HepG2 (cell line): ENCODE measurements around the gene TRIM59. TPM values are rescaled to one million over a fixed set of nuclear protein-coding genes. Genes with fewer than 3 reads are reported as not detected.

Source experiments
- ATAC-seq: fragments of 200-7000 bp; cut with Tn5 transposase; 3 replicates; pipeline ENCODE4 v1.9.1; 2020; ENCODE audit warnings: mild to moderate bottlenecking, moderate library complexity
- BruUV-seq: library from RNA; stranded (reverse); fragments of 400-500 nt; replicated peaks from 2 replicates; lab custom pipeline; 2021; lab: Mats Ljungman, UMichigan
- CTCF ChIA-PET: fragments of 300-600 bp; formaldehyde crosslinking; extraction: SDS; loops from one replicate; lab custom pipeline; 2021; ENCODE audit warnings: low total read pairs, inconsistent platforms, low intra/inter-chr PET ratio; lab: Yijun Ruan, JAX
- POLR2A ChIA-PET: fragments of 350-600 bp; sonication (Branson Sonifier 250); formaldehyde crosslinking; loops from one replicate; lab custom pipeline; 2020; ENCODE audit warnings: antibody characterized with exemption, inconsistent platforms; lab: Yijun Ruan, JAX
- DNase-seq: peaks from one replicate; pipeline ENCODE4 v3.0.0-alpha.2; 2015; ENCODE audit warnings: low spot score
- FAIRE-seq: peaks from 3 replicates; lab custom pipeline; 2011; peaks lifted over from hg19 to GRCh38; lab: Jason Lieb, UNC
- H2AFZ ChIP-seq: one replicate; pipeline ENCODE4 v1.6.1; 2011; ENCODE audit warnings: low read length, inconsistent platforms
- H3K27ac ChIP-seq: fragments of 300-600 bp; 3 replicates; pipeline ENCODE4 v1.8.0; 2011; ENCODE audit warnings: mixed run types, mild to moderate bottlenecking, mixed read lengths, low read length, inconsistent platforms; ENCODE audit not compliant: insufficient read depth; ENCODE audit errors: extremely low read length
- H3K27me3 ChIP-seq, 2 experiments: fragments of 200-600 bp in 1 of 2; 2 replicates in 1 of 2; 3 replicates in 1 of 2; pipeline versions ENCODE4 v1.6.0 to v1.8.0; 2011; ENCODE audit warnings: low read length in 2 of 2, mild to moderate bottlenecking in 2 of 2, moderate library complexity in 2 of 2, inconsistent platforms in 1 of 2; ENCODE audit not compliant: insufficient read depth in 2 of 2, control insufficient read depth in 1 of 2
- H3K36me3 ChIP-seq, 2 experiments: fragments of 200-600 bp in 1 of 2; replicated peaks in 1 of 2; 2 replicates in 1 of 2; 3 replicates in 1 of 2; pipeline versions ENCODE4 v1.5.1 to v1.8.0; 2011; ENCODE audit warnings: low read length in 2 of 2, inconsistent platforms in 1 of 2; ENCODE audit not compliant: insufficient read depth in 2 of 2, control insufficient read depth in 1 of 2
- H3K4me1 ChIP-seq: 2 replicates; pipeline ENCODE4 v1.5.1; 2012; ENCODE audit warnings: low read length, inconsistent platforms; ENCODE audit not compliant: insufficient read depth
- H3K4me2 ChIP-seq: 2 replicates; pipeline ENCODE4 v1.6.0; 2011; ENCODE audit warnings: low read depth, low read length, inconsistent platforms
- H3K4me3 ChIP-seq, 3 experiments: fragments of 200-600 bp in 1 of 3; sonication (generic), shearing (Covaris generic) in 1 of 3; replicated peaks in 1 of 3; 2 replicates each; pipeline ENCODE4 v1.5.1; 2011 to 2016; ENCODE audit warnings: low read length in 3 of 3, inconsistent platforms in 2 of 3, low read depth in 2 of 3, mild to moderate bottlenecking in 2 of 3, control low read depth in 1 of 3, mixed read lengths in 1 of 3; ENCODE audit not compliant: insufficient read depth in 1 of 3
- H3K79me2 ChIP-seq: one replicate; pipeline ENCODE4 v1.6.1; 2011; ENCODE audit warnings: low read length, inconsistent platforms; ENCODE audit not compliant: insufficient read depth
- H3K9ac ChIP-seq: 2 replicates; pipeline ENCODE4 v1.6.0; 2011; ENCODE audit warnings: mild to moderate bottlenecking, low read depth, low read length, inconsistent platforms; ENCODE audit not compliant: insufficient read depth
- H3K9me3 ChIP-seq: 2 replicates; pipeline ENCODE4 v1.5.1; 2012; ENCODE audit warnings: mild to moderate bottlenecking, low read length
- H4K20me1 ChIP-seq: 2 replicates; pipeline ENCODE4 v1.6.0; 2011; ENCODE audit warnings: inconsistent platforms, mild to moderate bottlenecking, low read length, moderate library complexity; ENCODE audit not compliant: insufficient read depth
- FOXK1 ChIP-seq: sonication (generic); formaldehyde crosslinking; IDR thresholded peaks from 2 replicates; pipeline ENCODE4 v1.4.0; 2020; ENCODE audit warnings: low read depth, missing genetic modification reagents, borderline replicate concordance
- HINFP ChIP-seq: sonication (generic); formaldehyde crosslinking; IDR thresholded peaks from 2 replicates; pipeline ENCODE4 v1.4.0; 2020; ENCODE audit warnings: low read depth, mild to moderate bottlenecking, missing genetic modification reagents
- IKZF1 ChIP-seq: fragments of 450-650 bp; IDR thresholded peaks from 2 replicates; pipeline ENCODE4 v1.7.1; 2016
- IRF1 ChIP-seq: sonication (generic); formaldehyde crosslinking; IDR thresholded peaks from 2 replicates; pipeline ENCODE4 v1.4.0; 2020; ENCODE audit warnings: low read depth, mild to moderate bottlenecking, missing genetic modification reagents
- KDM5A ChIP-seq: fragments of 200-600 bp; sonication (generic); IDR thresholded peaks from 2 replicates; pipeline ENCODE4 v1.7.0; 2018; ENCODE audit warnings: antibody characterized with exemption, mild to moderate bottlenecking, low read length, borderline replicate concordance
- MLLT10 ChIP-seq: sonication (generic); formaldehyde crosslinking; IDR thresholded peaks from 2 replicates; pipeline ENCODE4 v1.4.0; 2020; ENCODE audit warnings: missing genetic modification reagents
- SALL2 ChIP-seq: sonication (generic); formaldehyde crosslinking; IDR thresholded peaks from 2 replicates; pipeline ENCODE4 v1.8.1; 2023; ENCODE audit warnings: mild to moderate bottlenecking, missing genetic modification reagents, inconsistent platforms
- SMARCC2 ChIP-seq: fragments of 450-650 bp; IDR thresholded peaks from 2 replicates; pipeline ENCODE4 v1.6.1; 2017; ENCODE audit warnings: antibody characterized with exemption, mild to moderate bottlenecking
- YY1 ChIP-seq: IDR thresholded peaks from 2 replicates; pipeline ENCODE4 v1.6.1; 2011; ENCODE audit warnings: low read length, low read depth, moderate library complexity, mild to moderate bottlenecking; ENCODE audit not compliant: insufficient read depth, insufficient replicate concordance
- ZBTB2 ChIP-seq: sonication (generic); formaldehyde crosslinking; IDR thresholded peaks from 2 replicates; pipeline ENCODE4 v1.8.0; 2022; ENCODE audit warnings: low read depth, missing genetic modification reagents
- ZBTB42 ChIP-seq: sonication (generic); formaldehyde crosslinking; IDR thresholded peaks from 2 replicates; pipeline ENCODE4 v1.5.0; 2020; ENCODE audit warnings: mild to moderate bottlenecking, missing genetic modification reagents
- ZBTB7A ChIP-seq: sonication (generic); formaldehyde crosslinking; IDR thresholded peaks from 2 replicates; pipeline ENCODE4 v1.8.0; 2022; ENCODE audit warnings: mild to moderate bottlenecking, missing genetic modification reagents
- ZMYM2 ChIP-seq: sonication (generic); formaldehyde crosslinking; IDR thresholded peaks from 2 replicates; pipeline ENCODE4 v1.8.0; 2022; ENCODE audit warnings: mild to moderate bottlenecking, missing genetic modification reagents
- ZNF30 ChIP-seq: sonication (generic); formaldehyde crosslinking; IDR thresholded peaks from 2 replicates; pipeline ENCODE4 v1.5.0; 2020; ENCODE audit warnings: mild to moderate bottlenecking, missing genetic modification reagents
- ZNF329 ChIP-seq: sonication (generic); formaldehyde crosslinking; IDR thresholded peaks from 2 replicates; pipeline ENCODE4 v1.9.0; 2021; ENCODE audit warnings: low read depth, mild to moderate bottlenecking, missing genetic modification reagents
- ZNF354B ChIP-seq: sonication (generic); formaldehyde crosslinking; IDR thresholded peaks from 2 replicates; pipeline ENCODE4 v1.8.0; 2022; ENCODE audit warnings: mild to moderate bottlenecking, missing genetic modification reagents
- ZNF44 ChIP-seq: sonication (generic); formaldehyde crosslinking; IDR thresholded peaks from 2 replicates; pipeline ENCODE4 v1.5.1; 2020; ENCODE audit warnings: mild to moderate bottlenecking, missing genetic modification reagents
- ZNF451 ChIP-seq: sonication (generic); formaldehyde crosslinking; IDR thresholded peaks from 2 replicates; pipeline ENCODE4 v1.5.0; 2020; ENCODE audit warnings: mild to moderate bottlenecking, missing genetic modification reagents
- ZNF883 ChIP-seq: sonication (generic); formaldehyde crosslinking; IDR thresholded peaks from 2 replicates; pipeline ENCODE4 v1.5.1; 2020; ENCODE audit warnings: mild to moderate bottlenecking, missing genetic modification reagents; ENCODE audit errors: not compliant biosample characterization
- ZSCAN25 ChIP-seq: sonication (generic); formaldehyde crosslinking; IDR thresholded peaks from 2 replicates; pipeline ENCODE4 v1.8.0; 2022; ENCODE audit warnings: mild to moderate bottlenecking, missing genetic modification reagents
- WGBS: methylation state at CpG from one replicate; pipeline ENCODE4 v1.1.6; 2017; ENCODE audit warnings: low lambda C conversion rate; 5-methylcytosine and 5-hydroxymethylcytosine counted together
- in situ Hi-C: cut with HindIII; loops from 2 replicates; pipeline ENCODE4 v1.10.0; 2017; ENCODE audit warnings: low pct_unique_long_range_greater_than_20kb; ENCODE audit not compliant: extremely low pct_ligation_motif_present
- intact Hi-C: fragments of 100-400 bp; cut with micrococcal nuclease; formaldehyde crosslinking; loops from one replicate; pipeline ENCODE4 v1.10.0; 2022; ENCODE audit not compliant: unreplicated experiment
- polyA plus RNA-seq, 8 experiments: library from polyadenylated mRNA; depleted of rRNA in 3 of 8; stranded (reverse) in 7 of 8; unstranded in 1 of 8; fragments of >200 nt; fragmentation: Illumina TruSeq in 4 of 8; extraction: Trizol in 4 of 8; gene quantifications; 2 replicates each; pipeline versions ENCODE4 v1.2.1 to v1.2.3, GENCODE V29; 2011 to 2016; ENCODE audit warnings: low read depth in 4 of 8, missing spikeins in 1 of 8, mixed read lengths in 1 of 8; ENCODE audit not compliant: insufficient read depth in 1 of 8
- total RNA-seq, 5 experiments: library from RNA; depleted of rRNA; stranded (reverse); fragments of >200 nt; fragmentation: Illumina TruSeq; extraction: Trizol; gene quantifications; 2 replicates each; pipeline ENCODE4 v1.2.3, GENCODE V29; 2016; ENCODE audit warnings: low read depth in 1 of 5

The TRIM59 gene
- total and polyA plus RNA-seq, 2 of the 13 experiments (the other 11 are each of a cell fraction or from before 2014, with no cell fraction given), result 1.3 to 3.2 TPM

- no peak for TF ChIP-seq ZNF354B (CRISPR knock-in tag)
These were observed 56.8 kb downstream of the TRIM59 start (continued) for GRCh38 chr3:160392798-160393197.

- no peak overlapping the region for H3K27ac ChIP-seq
- H3K27me3 ChIP-seq, result no peaks in the 10 kb centered on the region
- H2AFZ ChIP-seq, result no peak overlapping the region
- no peaks in the 10 kb centered on the region for H3K9me3 ChIP-seq
- CTCF ChIA-PET, result no interaction called here
- BruUV-seq, result no TSS peak
- H3K79me2 ChIP-seq, result peaks cover 2% of the 10 kb centered on the region
- no peaks in the 10 kb centered on the region for H3K36me3 ChIP-seq
- no peaks in the 10 kb centered on the region for H3K4me1 ChIP-seq
- in situ Hi-C loops (no loop called here), intact Hi-C loops (no loop called here)
- no peaks in the 10 kb centered on the region for H4K20me1 ChIP-seq
- WGBS, result 98% methylated on average over 3 of the region's 3 CpGs
- POLR2A ChIA-PET, result no interaction called here
- ATAC-seq (no peak), DNase-seq (no peak), FAIRE-seq (no peak)
- no peak overlapping the region for H3K9ac ChIP-seq
- no peak overlapping the region for H3K4me2 ChIP-seq
- TF ChIP-seq YY1 (no peak), FOXK1 (no peak), ZNF44 (CRISPR knock-in tag) (no peak), HINFP (no peak), ZBTB42 (CRISPR knock-in tag) (no peak), MLLT10 (CRISPR knock-in tag) (no peak), IKZF1 (no peak), SALL2 (CRISPR knock-in tag) (no peak), SMARCC2 (no peak), KDM5A (no peak), ZNF451 (CRISPR knock-in tag) (no peak), ZBTB2 (CRISPR knock-in tag) (no peak), IRF1 (no peak), ZNF883 (CRISPR knock-in tag) (no peak), ZBTB7A (CRISPR knock-in tag) (no peak), ZSCAN25 (no peak), ZNF329 (CRISPR knock-in tag) (no peak), ZNF30 (no peak), ZMYM2 (CRISPR knock-in tag) (no peak)
- H3K4me3 ChIP-seq, result no peak overlapping the region
These were observed 58.9 kb downstream of the TRIM59 start for GRCh38 chr3:160390565-160391138.
